HEK293T (cell line): ENCODE data around the gene RBM15B.

ENCODE experiments used
- CTCF ChIA-PET: fragments of 350-600 bp; formaldehyde crosslinking; extraction: SDS; loops from one replicate; lab custom pipeline; 2021; ENCODE audit warnings: antibody characterized with exemption, inconsistent platforms; lab: Yijun Ruan, JAX
- POLR2A ChIA-PET: fragments of 350-600 bp; formaldehyde crosslinking; extraction: SDS; loops from one replicate; lab custom pipeline; 2020; ENCODE audit warnings: antibody characterized with exemption, inconsistent platforms; lab: Yijun Ruan, JAX
- DNase-seq: peaks from one replicate; pipeline ENCODE4 v3.0.0; 2012; ENCODE audit warnings: mixed read lengths; ENCODE audit errors: extremely low spot score
- ARNT ChIP-seq: fragments of 450-650 bp; IDR thresholded peaks from 2 replicates; pipeline ENCODE4 v1.6.1; 2017; ENCODE audit warnings: mild to moderate bottlenecking
- BHLHE40 ChIP-seq: fragments of 450-650 bp; IDR thresholded peaks from 2 replicates; pipeline ENCODE4 v1.6.1; 2016; ENCODE audit warnings: mild to moderate bottlenecking, moderate library complexity, borderline replicate concordance
- CTBP1 ChIP-seq: fragments of 450-650 bp; IDR thresholded peaks from 2 replicates; pipeline ENCODE4 v1.6.1; 2016; ENCODE audit warnings: borderline replicate concordance
- ELF4 ChIP-seq: fragments of 450-650 bp; IDR thresholded peaks from 2 replicates; pipeline ENCODE4 v1.6.1; 2017; ENCODE audit warnings: antibody characterized with exemption
- FOXA1 ChIP-seq: fragments of 450-650 bp; IDR thresholded peaks from 2 replicates; pipeline ENCODE4 v1.6.1; 2016; ENCODE audit warnings: mild to moderate bottlenecking
- FOXK2 ChIP-seq: fragments of 450-650 bp; IDR thresholded peaks from 2 replicates; pipeline ENCODE4 v1.6.1; 2016; ENCODE audit warnings: mild to moderate bottlenecking
- FOXM1 ChIP-seq: fragments of 450-650 bp; IDR thresholded peaks from 2 replicates; pipeline ENCODE4 v1.6.1; 2017; ENCODE audit warnings: mild to moderate bottlenecking, borderline replicate concordance
- HDGF ChIP-seq: fragments of 450-650 bp; IDR thresholded peaks from 2 replicates; pipeline ENCODE4 v1.6.1; 2017; ENCODE audit warnings: antibody characterized with exemption, borderline replicate concordance
- L3MBTL2 ChIP-seq: fragments of 450-650 bp; conservative IDR thresholded peaks from 2 replicates; pipeline ENCODE4 v1.6.1; 2016; ENCODE audit warnings: mild to moderate bottlenecking
- LEF1 ChIP-seq: fragments of 450-650 bp; IDR thresholded peaks from 2 replicates; pipeline ENCODE4 v1.6.1; 2017; ENCODE audit warnings: mild to moderate bottlenecking, borderline replicate concordance
- NFRKB ChIP-seq: fragments of 450-650 bp; IDR thresholded peaks from 2 replicates; pipeline ENCODE4 v1.6.1; 2016; ENCODE audit warnings: mild to moderate bottlenecking, moderate library complexity
- PKNOX1 ChIP-seq: fragments of 450-650 bp; IDR thresholded peaks from 2 replicates; pipeline ENCODE4 v1.6.1; 2016
- SP1 ChIP-seq: fragments of 450-650 bp; IDR thresholded peaks from 2 replicates; pipeline ENCODE4 v1.6.1; 2017
- SUZ12 ChIP-seq: fragments of 450-650 bp; IDR thresholded peaks from 2 replicates; pipeline ENCODE4 v1.6.1; 2016; ENCODE audit warnings: mild to moderate bottlenecking
- TARDBP ChIP-seq: fragments of 450-650 bp; IDR thresholded peaks from 2 replicates; pipeline ENCODE4 v1.6.1; 2016
- ZNF384 ChIP-seq: fragments of 450-650 bp; IDR thresholded peaks from 2 replicates; pipeline ENCODE4 v1.6.1; 2016

The RBM15B gene

DNA sequence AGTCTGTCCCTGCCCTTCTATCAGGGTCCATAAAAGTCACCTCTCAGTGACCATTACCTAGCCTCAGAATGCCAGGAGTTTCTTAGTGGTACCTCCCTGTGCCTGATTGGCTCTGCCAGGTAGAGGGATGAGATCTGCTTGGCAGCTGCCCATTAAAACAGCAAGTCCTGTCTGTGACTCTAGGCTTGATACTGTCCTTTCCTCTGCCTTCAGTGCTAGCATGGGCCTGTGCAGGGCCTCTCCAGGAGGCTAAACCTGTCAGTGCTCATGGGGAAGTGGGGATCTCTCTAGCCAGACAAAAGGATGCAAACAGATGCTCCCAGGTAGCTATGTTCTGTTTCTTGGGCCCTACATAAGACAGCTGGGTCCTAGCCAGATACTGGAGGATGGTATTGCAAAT, 15.9 kb upstream of the RBM15B start:
- ChIA-PET CTCF (interaction anchor here (1.3 kb wide), 1 partner anchor 277 kb away, joined by 3 read pairs; no protein-coding TSS in a partner anchor), POLR2A (interaction anchor here (0.9 kb wide), 1 partner anchor 9 kb away, joined by 4 read pairs; the partner anchor contains the start of gene MANF)
- DNase-seq: no peak
- TF ChIP-seq BHLHE40 (no peak), PKNOX1 (no peak), NFRKB (no peak), ZNF384 (no peak), CTBP1 (no peak), L3MBTL2 (no peak), SP1 (no peak), FOXM1 (no peak), ARNT (no peak), FOXA1 (no peak), SUZ12 (no peak), FOXK2 (no peak), ELF4 (no peak), TARDBP (no peak), LEF1 (no peak), HDGF (no peak)

DNA sequence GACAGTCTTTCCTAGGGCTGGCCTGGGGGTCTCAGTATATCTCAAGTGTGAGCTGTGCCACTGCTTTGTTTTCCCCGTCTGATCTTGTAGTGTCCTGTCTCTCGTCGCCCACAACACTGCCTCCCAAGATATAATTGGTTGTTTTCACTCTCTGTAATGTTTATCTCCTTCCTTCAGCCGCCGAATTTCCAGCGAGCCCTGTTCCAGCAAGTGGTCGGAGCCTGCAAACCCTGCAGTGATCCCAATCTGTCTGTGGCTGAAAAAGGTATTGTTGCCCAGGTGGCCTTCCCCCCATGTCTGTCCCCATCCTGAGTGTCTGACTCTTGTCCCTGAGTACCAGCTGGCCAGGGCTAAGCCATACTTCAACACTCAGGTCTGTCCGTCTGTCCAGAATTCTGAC, 15.5 kb upstream of the RBM15B start:
- POLR2A ChIA-PET: interaction anchor here (0.9 to 1.6 kb wide), 2 partner anchors 9 to 10 kb away, joined by 4 to 6 read pairs; partner anchors contain the start of gene MANF
- no peak for TF ChIP-seq BHLHE40
- no peak for TF ChIP-seq FOXM1
- TF ChIP-seq SP1: no peak
- TF ChIP-seq PKNOX1: no peak
- no peak for TF ChIP-seq ZNF384
- DNase-seq: no peak
- CTCF ChIA-PET: interaction anchor here (1.3 kb wide), 1 partner anchor 277 kb away, joined by 3 read pairs; no protein-coding TSS in a partner anchor

GRCh38 chr3:51378065-51378464, 13.0 kb upstream of the RBM15B start:
- DNase-seq: no peak
- ChIA-PET POLR2A (no interaction called here), CTCF (interaction anchor here (0.9 kb wide), 1 partner anchor 120 kb away, joined by 3 read pairs; no protein-coding TSS in a partner anchor)
- TF ChIP-seq ARNT (no peak), FOXK2 (no peak), FOXA1 (no peak), LEF1 (no peak), BHLHE40 (no peak), ELF4 (no peak), CTBP1 (no peak), HDGF (no peak), FOXM1 (no peak), SUZ12 (no peak), ZNF384 (no peak), SP1 (no peak), PKNOX1 (no peak), NFRKB (no peak), TARDBP (no peak), L3MBTL2 (no peak)

GRCh38 chr3:51378726-51379125, 12.4 kb upstream of the RBM15B start:
- no peak for TF ChIP-seq HDGF
- no peak for TF ChIP-seq LEF1
- TF ChIP-seq SP1: no peak
- TF ChIP-seq FOXK2: no peak
- no peak for TF ChIP-seq ELF4
- TF ChIP-seq ZNF384: no peak
- no peak for TF ChIP-seq CTBP1
- TF ChIP-seq BHLHE40: no peak
- no peak for TF ChIP-seq L3MBTL2
- TF ChIP-seq ARNT: no peak
- TF ChIP-seq NFRKB: no peak
- no peak for TF ChIP-seq PKNOX1
- no peak for TF ChIP-seq FOXA1
- no peak for TF ChIP-seq TARDBP
- TF ChIP-seq SUZ12: no peak
- no peak for TF ChIP-seq FOXM1
- ChIA-PET CTCF (interaction anchor here (0.9 kb wide), 1 partner anchor 120 kb away, joined by 3 read pairs; no protein-coding TSS in a partner anchor), POLR2A (no interaction called here)
- no peak for DNase-seq

GRCh38 chr3:51379301-51379700, 11.8 kb upstream of the RBM15B start:
- ChIA-PET CTCF (no interaction called here), POLR2A (interaction anchor here (0.7 kb wide), 1 partner anchor 696 kb away, joined by 3 read pairs; no protein-coding TSS in a partner anchor)

More at GRCh38 chr3:51379301-51379700, 11.8 kb upstream of the RBM15B start:
- no peak for TF ChIP-seq FOXK2
- no peak for TF ChIP-seq FOXM1
- TF ChIP-seq BHLHE40: no peak
- TF ChIP-seq CTBP1: no peak
- TF ChIP-seq ZNF384: no peak
- TF ChIP-seq L3MBTL2: no peak
- no peak for TF ChIP-seq HDGF
- no peak for TF ChIP-seq SP1
- TF ChIP-seq NFRKB: no peak
- TF ChIP-seq FOXA1: no peak
- TF ChIP-seq LEF1: no peak
- no peak for TF ChIP-seq TARDBP
- TF ChIP-seq ARNT: no peak
- no peak for TF ChIP-seq PKNOX1
- no peak for TF ChIP-seq ELF4
- no peak for TF ChIP-seq SUZ12
- DNase-seq: no peak
